Bronchial epithelial cell (primary cell): ENCODE results near the gene KISS1R. TPM values are rescaled to one million over a fixed set of nuclear protein-coding genes. Genes with fewer than 3 reads are reported as not detected.

Source experiments
- DNase-seq: peaks from one replicate; pipeline ENCODE4 v3.0.0-alpha.2; 2010; ENCODE audit warnings: low read depth
- FAIRE-seq: peaks from 2 replicates; lab custom pipeline; 2011; peaks lifted over from hg19 to GRCh38; lab: Jason Lieb, UNC
- H3K27me3 ChIP-seq: 2 replicates; pipeline ENCODE4 v1.5.1; 2011; ENCODE audit warnings: low read length; ENCODE audit not compliant: control insufficient read depth, insufficient read depth
- H3K36me3 ChIP-seq: 2 replicates; pipeline ENCODE4 v1.5.1; 2011; ENCODE audit warnings: low read length; ENCODE audit not compliant: control insufficient read depth, insufficient read depth
- H3K4me3 ChIP-seq: 2 replicates; pipeline ENCODE4 v1.5.1; 2011; ENCODE audit warnings: mild to moderate bottlenecking, low read depth, low read length, control low read depth
- total RNA-seq: library from RNA; depleted of rRNA; stranded (reverse); fragments of >200 nt; gene quantifications from 2 replicates; pipeline ENCODE4 v1.2.1, GENCODE V29; 2014
- TF ChIP-seq, protein P1 (sequence below): IDR thresholded peaks from 2 replicates; pipeline ENCODE4 v1.5.1; 2011; ENCODE audit warnings: mild to moderate bottlenecking, moderate library complexity, low read length, control low read depth, inconsistent platforms; ENCODE audit not compliant: insufficient read depth, severe bottlenecking

KISS1R gene
- total RNA-seq, 1 donor from 2014 or later = not detected

DNA sequence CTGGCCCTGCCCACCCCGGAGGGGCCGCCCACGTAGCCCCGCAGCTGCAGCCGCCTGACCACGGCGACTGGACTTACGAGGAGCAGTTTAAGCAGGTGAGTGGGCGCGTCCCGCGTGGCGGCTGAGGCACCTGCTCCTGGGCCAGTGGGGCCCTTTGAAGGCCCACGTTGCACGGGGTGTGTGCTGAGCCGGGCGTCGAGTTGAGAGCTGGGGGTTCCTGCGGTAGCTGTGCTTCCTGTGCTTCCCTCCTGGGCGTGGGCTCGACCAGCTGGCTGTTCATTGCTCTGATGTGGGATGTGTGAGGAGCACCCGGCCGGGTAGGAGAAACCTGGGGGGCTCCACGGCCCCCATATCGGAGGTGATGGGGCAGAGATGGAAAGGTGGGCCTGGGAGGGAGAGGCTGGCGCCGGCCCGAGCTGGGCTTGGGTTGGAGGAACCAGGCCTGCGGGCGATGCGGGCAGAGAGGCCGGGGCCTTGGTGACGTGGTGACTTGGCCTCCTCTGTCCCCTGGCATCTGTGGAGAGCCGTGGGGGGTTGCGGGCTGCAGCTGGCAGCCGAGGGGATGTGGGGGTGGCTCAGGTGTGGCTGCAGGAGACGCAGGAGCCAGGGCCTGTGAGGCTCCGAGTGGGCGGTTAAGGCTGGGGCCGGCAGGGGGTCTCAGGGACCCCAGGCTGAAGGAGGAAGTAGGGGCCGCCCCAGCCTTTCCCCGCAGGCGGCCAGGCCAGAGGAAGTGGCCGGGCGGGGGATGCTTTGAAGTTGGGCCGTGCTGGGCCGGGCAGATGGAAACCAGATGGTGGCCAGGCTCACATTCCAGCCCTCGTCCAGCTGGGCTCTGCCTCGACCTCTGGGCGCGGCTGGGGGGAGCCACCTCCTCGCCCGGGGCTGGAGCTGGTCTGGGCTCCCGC is 15.8 kb downstream of the KISS1R start:
- Histone ChIP-seq H3K4me3 (no peak overlapping the region), H3K27me3 (no peaks in the 10 kb centered on the region), H3K36me3 (peaks cover 3% of the 10 kb centered on the region)
- no peak for DNase-seq
- no peak for FAIRE-seq
- TF ChIP-seq, protein P1, sequence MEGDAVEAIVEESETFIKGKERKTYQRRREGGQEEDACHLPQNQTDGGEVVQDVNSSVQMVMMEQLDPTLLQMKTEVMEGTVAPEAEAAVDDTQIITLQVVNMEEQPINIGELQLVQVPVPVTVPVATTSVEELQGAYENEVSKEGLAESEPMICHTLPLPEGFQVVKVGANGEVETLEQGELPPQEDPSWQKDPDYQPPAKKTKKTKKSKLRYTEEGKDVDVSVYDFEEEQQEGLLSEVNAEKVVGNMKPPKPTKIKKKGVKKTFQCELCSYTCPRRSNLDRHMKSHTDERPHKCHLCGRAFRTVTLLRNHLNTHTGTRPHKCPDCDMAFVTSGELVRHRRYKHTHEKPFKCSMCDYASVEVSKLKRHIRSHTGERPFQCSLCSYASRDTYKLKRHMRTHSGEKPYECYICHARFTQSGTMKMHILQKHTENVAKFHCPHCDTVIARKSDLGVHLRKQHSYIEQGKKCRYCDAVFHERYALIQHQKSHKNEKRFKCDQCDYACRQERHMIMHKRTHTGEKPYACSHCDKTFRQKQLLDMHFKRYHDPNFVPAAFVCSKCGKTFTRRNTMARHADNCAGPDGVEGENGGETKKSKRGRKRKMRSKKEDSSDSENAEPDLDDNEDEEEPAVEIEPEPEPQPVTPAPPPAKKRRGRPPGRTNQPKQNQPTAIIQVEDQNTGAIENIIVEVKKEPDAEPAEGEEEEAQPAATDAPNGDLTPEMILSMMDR = no peak

GRCh38 chr19:933553-933882 is 16.4 kb downstream of the KISS1R start:
- FAIRE-seq (no peak), DNase-seq (no peak)
- H3K4me3 ChIP-seq = no peak overlapping the region
- H3K27me3 ChIP-seq = no peaks in the 10 kb centered on the region
- H3K36me3 ChIP-seq = peaks cover 3% of the 10 kb centered on the region
- TF ChIP-seq, protein P1 = no peak

- Histone ChIP-seq H3K4me3 (no peak overlapping the region), H3K27me3 (no peaks in the 10 kb centered on the region), H3K36me3 (peaks cover 1% of the 10 kb centered on the region)
- DNase-seq (no peak), FAIRE-seq (no peak)
- TF ChIP-seq, protein P1 = no peak
Observed at GRCh38 chr19:934197-934840, 17.2 kb downstream of the KISS1R start.

DNA sequence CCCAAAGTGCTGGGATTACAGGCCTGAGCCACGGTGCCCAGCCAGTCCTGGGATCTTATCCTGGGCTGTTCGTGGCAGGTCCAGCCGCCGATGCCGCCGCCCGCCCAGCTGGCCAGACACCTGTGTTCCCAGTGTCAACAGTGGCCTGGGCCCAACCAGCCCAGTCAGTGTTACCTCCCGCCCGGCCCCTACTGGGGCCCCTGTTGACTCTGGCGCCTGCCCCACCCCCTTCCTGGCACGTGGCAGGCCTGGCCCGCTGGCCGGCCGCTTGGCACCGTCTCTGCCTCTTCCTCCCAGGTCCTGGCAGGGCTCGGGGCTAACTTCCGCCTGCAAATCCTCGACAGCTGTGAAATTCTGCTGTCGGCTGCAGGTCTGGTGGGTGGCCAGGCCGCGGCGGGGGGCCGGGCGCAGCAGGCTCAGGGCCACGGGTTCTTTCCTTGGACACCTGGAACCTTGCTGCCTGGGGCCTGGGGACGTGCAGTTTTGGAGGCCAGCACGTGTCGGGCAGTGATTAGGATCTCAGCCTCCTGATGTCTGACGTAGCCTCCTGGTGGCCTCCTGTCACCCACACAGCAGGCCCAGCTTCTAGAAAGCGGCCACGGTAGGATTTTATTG is 17.8 kb downstream of the KISS1R start:
- TF ChIP-seq, protein P1 = no peak
- FAIRE-seq (no peak), DNase-seq (no peak)
- no peaks in the 10 kb centered on the region for H3K27me3 ChIP-seq
- H3K4me3 ChIP-seq = no peak overlapping the region
- H3K36me3 ChIP-seq = peaks cover 2% of the 10 kb centered on the region

- FAIRE-seq (no peak), DNase-seq (no peak)
- Histone ChIP-seq H3K27me3 (no peaks in the 10 kb centered on the region), H3K36me3 (peaks cover 2% of the 10 kb centered on the region), H3K4me3 (no peak overlapping the region)
- TF ChIP-seq, protein P1 = no peak
Observed at GRCh38 chr19:936175-936546, 19.0 kb downstream of the KISS1R start.
